ENCODE results near the gene RAB27B.

RAB27B gene, protein sequence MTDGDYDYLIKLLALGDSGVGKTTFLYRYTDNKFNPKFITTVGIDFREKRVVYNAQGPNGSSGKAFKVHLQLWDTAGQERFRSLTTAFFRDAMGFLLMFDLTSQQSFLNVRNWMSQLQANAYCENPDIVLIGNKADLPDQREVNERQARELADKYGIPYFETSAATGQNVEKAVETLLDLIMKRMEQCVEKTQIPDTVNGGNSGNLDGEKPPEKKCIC

DNA sequence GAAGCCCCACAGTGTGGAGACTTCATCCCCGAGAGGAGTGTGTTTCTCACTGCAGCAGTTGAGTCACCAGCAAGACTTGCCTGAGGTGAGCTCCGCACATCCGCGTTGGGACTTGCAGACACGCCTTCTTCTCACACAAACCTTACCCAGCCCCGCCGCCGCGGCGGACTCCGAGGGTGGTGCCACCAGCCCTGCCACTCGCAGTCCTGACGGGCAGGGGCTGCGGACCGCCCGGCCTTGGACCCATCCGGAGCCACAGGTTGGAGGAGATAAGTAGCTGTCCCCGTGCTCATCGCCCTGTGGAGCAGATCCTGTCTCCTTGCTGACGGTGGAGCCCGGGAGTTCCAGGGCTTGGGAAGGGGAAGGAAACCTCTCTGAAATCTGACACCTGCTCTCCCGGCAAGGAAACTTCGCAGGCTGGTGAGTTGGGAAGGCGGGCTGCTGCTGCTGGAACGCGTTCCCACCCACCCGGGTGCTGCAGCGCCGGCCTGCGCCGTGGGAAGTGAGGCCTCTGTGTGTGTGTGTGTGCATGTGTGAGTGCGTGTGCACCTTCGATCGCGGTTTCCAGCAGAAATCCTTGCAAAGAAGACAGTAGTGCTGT is at the start of gene RAB27B:
RAB27B (plus strand) TSS at position 197 of the 601 bp plus-strand sequence. CDS start 49,109 bp downstream, outside the sequence.
- no peaks in the 10 kb centered on the region for H3K27me3 ChIP-seq (ENCODE audit: control insufficient read depth, insufficient read depth, low read length)
- no peak within 1 kb of the TSS for H3K27ac ChIP-seq (ENCODE audit: low read depth, low read length)
- peak within 1 kb of the TSS; percentile 39 for H3K9ac ChIP-seq (ENCODE audit: low read length)
- peak within 1 kb of the TSS; percentile 77 for H3K4me3 ChIP-seq (ENCODE audit: low read length)
- H3K36me3 ChIP-seq (ENCODE audit: control insufficient read depth, insufficient read depth, low read length) = no peaks in the 10 kb centered on the region
- peaks cover 2% of the 10 kb centered on the region for H3K4me1 ChIP-seq (ENCODE audit: control insufficient read depth, insufficient read depth, low read length)

DNA sequence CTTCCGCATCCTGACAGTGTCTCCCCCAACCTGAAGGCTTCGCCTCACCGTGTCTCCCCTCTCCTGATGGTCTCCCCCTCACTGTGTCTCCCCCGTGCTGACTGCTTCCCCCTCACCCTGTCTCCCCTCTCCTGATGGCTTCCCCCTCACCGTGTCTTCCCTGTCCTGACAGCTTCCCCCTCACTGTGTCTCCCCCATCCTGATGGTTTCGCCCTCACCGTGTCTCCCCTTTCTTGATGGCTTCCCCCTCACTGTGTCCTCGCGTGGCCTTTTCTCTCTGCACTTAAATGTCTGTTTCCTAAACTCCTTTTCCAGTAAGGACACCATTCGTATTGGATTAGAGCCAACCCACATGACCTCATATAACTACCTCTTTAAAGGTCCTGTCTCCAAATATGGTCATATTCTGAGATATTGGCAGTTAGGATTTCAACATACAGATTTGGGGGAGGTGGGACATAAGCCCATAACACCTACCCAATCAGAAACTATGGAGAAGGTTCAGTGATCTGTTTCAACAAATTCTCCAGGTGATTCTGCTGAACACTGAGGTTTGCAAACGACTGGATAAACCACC is 47.9 kb upstream of the RAB27B start:
- Histone ChIP-seq H3K9ac (ENCODE audit: low read length) (no peak overlapping the region), H3K36me3 (ENCODE audit: control insufficient read depth, insufficient read depth, low read length) (no peaks in the 10 kb centered on the region), H3K4me3 (ENCODE audit: low read length) (no peak overlapping the region), H3K4me1 (ENCODE audit: control insufficient read depth, insufficient read depth, low read length) (no peaks in the 10 kb centered on the region), H3K27ac (ENCODE audit: low read depth, low read length) (no peak overlapping the region), H3K27me3 (ENCODE audit: control insufficient read depth, insufficient read depth, low read length) (no peaks in the 10 kb centered on the region)

DNA sequence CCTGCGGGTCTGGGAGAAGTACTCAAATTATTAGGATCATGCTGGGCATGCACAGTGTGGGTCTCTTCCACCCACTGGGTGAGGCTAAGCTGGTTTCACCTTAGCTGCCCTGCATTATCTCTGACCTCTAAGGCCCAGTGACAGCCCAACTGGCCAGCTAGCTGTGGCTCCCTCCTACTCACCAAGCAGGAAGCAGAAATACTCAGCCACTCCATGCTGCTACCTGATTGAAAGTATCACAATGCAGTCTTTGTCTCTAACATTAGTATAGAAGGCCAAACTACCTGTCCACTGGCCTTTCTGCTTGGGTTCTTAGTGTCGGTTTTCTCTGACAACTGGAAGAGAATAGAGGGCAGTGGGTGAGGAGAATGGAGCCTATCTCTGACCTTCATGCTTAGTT is 47.3 kb upstream of the RAB27B start:
- H3K9ac ChIP-seq (ENCODE audit: low read length) = no peak overlapping the region
- no peaks in the 10 kb centered on the region for H3K4me1 ChIP-seq (ENCODE audit: control insufficient read depth, insufficient read depth, low read length)

DNA sequence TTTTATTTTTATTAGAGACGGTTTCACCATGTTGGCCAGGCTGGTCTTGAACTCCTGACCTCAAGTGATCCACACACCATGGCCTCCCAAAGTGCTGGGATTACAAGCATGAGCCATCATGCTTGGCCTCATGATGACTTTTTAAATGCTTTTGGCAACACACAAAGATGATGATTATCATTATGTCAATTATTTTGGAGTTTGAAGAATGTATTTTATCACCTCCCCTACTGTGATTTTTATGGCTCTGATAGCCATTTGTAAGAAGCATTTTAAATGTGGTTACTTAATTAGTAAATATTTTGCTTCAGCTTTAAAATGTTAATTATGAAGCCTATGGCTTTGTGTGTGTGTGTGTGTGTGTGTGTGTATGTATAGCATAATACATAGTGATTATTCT is 45.1 kb upstream of the RAB27B start:
- Histone ChIP-seq H3K4me1 (ENCODE audit: control insufficient read depth, insufficient read depth, low read length) (no peaks in the 10 kb centered on the region), H3K4me3 (ENCODE audit: low read length) (no peak overlapping the region), H3K36me3 (ENCODE audit: control insufficient read depth, insufficient read depth, low read length) (no peaks in the 10 kb centered on the region), H3K27me3 (ENCODE audit: control insufficient read depth, insufficient read depth, low read length) (no peaks in the 10 kb centered on the region), H3K9ac (ENCODE audit: low read length) (no peak overlapping the region), H3K27ac (ENCODE audit: low read depth, low read length) (no peak overlapping the region)

More for the DNA sequence above, 47.3 kb upstream of the RAB27B start:
- no peaks in the 10 kb centered on the region for H3K27me3 ChIP-seq (ENCODE audit: control insufficient read depth, insufficient read depth, low read length)
- H3K36me3 ChIP-seq (ENCODE audit: control insufficient read depth, insufficient read depth, low read length) = no peaks in the 10 kb centered on the region
- no peak overlapping the region for H3K27ac ChIP-seq (ENCODE audit: low read depth, low read length)
- no peak overlapping the region for H3K4me3 ChIP-seq (ENCODE audit: low read length)

DNA sequence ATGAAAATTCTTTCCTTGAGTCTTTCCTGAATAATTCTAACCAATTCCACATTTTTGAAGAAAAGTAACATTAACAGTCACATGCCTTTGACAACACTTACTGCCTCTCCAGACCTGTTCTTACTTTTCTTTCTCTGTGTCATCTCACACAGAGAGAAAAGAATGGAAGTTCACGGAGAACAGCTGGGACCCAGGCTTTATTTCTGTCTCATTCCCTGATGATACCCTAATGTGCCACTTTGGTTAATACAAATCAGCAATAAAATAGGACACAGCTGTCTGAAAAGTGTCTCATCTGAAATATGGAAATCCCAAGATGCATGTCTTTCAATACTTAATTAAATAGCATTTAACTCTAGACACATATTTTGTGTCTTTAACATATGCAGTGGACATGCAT is 42.1 kb upstream of the RAB27B start:
- Histone ChIP-seq H3K4me3 (ENCODE audit: low read length) (no peak overlapping the region), H3K9ac (ENCODE audit: low read length) (no peak overlapping the region), H3K4me1 (ENCODE audit: control insufficient read depth, insufficient read depth, low read length) (no peaks in the 10 kb centered on the region), H3K27ac (ENCODE audit: low read depth, low read length) (no peak overlapping the region), H3K36me3 (ENCODE audit: control insufficient read depth, insufficient read depth, low read length) (no peaks in the 10 kb centered on the region), H3K27me3 (ENCODE audit: control insufficient read depth, insufficient read depth, low read length) (no peaks in the 10 kb centered on the region)

DNA sequence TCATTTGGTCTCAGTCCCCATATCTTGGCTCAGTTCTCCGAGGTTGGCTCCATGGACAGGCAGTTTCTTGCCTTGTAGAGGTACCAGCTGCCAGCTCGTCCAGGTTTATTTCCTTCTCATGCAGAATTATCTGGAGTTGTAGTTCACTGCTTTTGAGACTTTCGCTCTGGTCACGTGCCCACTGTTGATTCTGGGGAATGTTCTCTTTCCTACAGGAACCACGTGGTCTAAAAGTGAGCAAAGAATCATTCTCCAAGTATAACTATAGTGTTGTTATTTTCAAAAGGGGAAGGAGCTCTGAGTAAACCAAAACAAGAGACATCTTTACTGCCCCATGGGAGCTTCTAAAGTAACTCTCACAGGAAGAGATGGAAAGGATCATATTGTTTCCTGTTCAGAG is 41.2 kb upstream of the RAB27B start:
- Histone ChIP-seq H3K4me1 (ENCODE audit: control insufficient read depth, insufficient read depth, low read length) (no peaks in the 10 kb centered on the region), H3K27ac (ENCODE audit: low read depth, low read length) (no peak overlapping the region), H3K27me3 (ENCODE audit: control insufficient read depth, insufficient read depth, low read length) (no peaks in the 10 kb centered on the region), H3K36me3 (ENCODE audit: control insufficient read depth, insufficient read depth, low read length) (no peaks in the 10 kb centered on the region), H3K4me3 (ENCODE audit: low read length) (no peak overlapping the region), H3K9ac (ENCODE audit: low read length) (no peak overlapping the region)

DNA sequence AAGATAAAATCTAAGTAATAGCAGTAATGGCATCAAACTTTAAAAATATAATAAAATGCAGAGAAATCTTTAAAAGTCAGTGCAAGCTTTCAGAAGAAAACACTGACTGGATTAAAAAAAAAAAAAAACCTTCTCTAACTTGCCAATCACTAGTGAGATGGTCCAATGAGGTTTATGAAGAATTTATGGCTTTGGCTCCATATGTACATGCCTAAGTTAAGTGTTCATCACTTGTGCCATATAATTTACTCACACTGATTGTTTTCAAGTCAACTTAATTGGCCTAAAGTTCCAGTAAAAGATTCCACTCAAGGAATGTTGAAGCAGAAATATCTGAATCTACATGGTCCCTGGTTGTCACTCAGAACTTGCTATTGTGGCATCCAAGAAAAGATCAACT is 40.7 kb upstream of the RAB27B start:
- no peak overlapping the region for H3K4me3 ChIP-seq (ENCODE audit: low read length)
- no peak overlapping the region for H3K9ac ChIP-seq (ENCODE audit: low read length)
- H3K27me3 ChIP-seq (ENCODE audit: control insufficient read depth, insufficient read depth, low read length) = no peaks in the 10 kb centered on the region
- H3K27ac ChIP-seq (ENCODE audit: low read depth, low read length) = no peak overlapping the region
- no peaks in the 10 kb centered on the region for H3K4me1 ChIP-seq (ENCODE audit: control insufficient read depth, insufficient read depth, low read length)
- no peaks in the 10 kb centered on the region for H3K36me3 ChIP-seq (ENCODE audit: control insufficient read depth, insufficient read depth, low read length)

DNA sequence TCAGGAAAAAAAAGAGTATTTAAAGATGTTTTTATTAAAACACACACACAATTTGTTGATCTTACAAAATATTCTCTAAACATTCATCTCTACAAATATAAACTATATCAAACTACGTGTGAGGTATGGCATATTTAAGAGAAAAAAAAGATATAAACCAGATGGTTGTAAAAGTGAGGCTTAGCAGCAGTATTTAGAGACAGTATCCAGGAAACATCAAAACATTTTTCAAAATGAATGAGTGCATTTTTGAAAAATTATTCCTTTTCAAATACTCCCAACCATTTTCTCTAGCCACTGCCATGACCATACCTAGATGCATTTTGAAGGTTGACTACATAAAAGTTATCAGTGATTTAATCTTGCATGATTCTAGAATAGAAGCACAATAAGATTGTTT is 38.2 kb upstream of the RAB27B start:
- Histone ChIP-seq H3K36me3 (ENCODE audit: control insufficient read depth, insufficient read depth, low read length) (no peaks in the 10 kb centered on the region), H3K27ac (ENCODE audit: low read depth, low read length) (no peak overlapping the region), H3K4me3 (ENCODE audit: low read length) (no peak overlapping the region), H3K4me1 (ENCODE audit: control insufficient read depth, insufficient read depth, low read length) (no peaks in the 10 kb centered on the region), H3K9ac (ENCODE audit: low read length) (no peak overlapping the region), H3K27me3 (ENCODE audit: control insufficient read depth, insufficient read depth, low read length) (no peaks in the 10 kb centered on the region)

DNA sequence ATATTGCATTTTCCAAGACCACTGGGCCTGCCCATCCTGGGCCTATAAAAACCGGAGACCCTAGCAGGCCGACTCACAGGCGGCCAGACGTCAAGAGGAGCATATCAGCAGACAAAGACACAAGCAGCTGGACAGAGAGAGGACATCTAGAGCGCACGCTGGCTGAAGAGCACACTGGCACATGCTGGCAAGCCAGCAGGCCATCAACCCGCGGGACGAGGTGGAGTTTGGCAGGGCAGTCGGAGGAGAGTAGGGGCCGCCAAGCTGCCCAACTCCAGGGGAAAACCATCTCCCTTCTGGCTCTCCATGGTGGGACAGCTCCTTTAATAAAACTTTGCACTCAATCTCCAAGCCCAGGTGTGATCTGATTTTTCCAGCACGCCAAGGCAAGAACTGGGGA is 36.6 kb upstream of the RAB27B start:
- H3K9ac ChIP-seq (ENCODE audit: low read length) = no peak overlapping the region
- no peak overlapping the region for H3K27ac ChIP-seq (ENCODE audit: low read depth, low read length)
- no peak overlapping the region for H3K4me3 ChIP-seq (ENCODE audit: low read length)
- no peaks in the 10 kb centered on the region for H3K36me3 ChIP-seq (ENCODE audit: control insufficient read depth, insufficient read depth, low read length)
- no peaks in the 10 kb centered on the region for H3K27me3 ChIP-seq (ENCODE audit: control insufficient read depth, insufficient read depth, low read length)
- no peaks in the 10 kb centered on the region for H3K4me1 ChIP-seq (ENCODE audit: control insufficient read depth, insufficient read depth, low read length)

DNA sequence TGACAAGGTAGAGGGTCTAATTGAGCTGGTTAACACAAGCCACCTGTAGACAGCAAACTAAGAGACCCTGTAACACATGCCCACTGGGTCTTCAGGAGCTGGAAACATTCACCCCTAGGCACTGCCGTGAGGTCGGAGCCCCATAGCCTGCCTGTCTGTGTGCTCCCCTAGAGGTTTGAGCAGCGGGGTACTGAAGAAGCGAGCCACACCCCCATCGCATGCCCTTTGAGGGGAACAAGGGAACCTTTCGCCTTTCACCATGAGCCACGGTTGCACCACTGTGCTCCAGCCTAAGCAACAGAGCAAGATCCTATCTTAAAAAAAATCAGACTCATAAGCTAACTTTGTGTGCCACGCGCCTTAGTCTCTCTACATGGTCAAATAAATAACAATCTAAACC is 36.2 kb upstream of the RAB27B start:
- Histone ChIP-seq H3K4me3 (ENCODE audit: low read length) (no peak overlapping the region), H3K27ac (ENCODE audit: low read depth, low read length) (no peak overlapping the region), H3K27me3 (ENCODE audit: control insufficient read depth, insufficient read depth, low read length) (no peaks in the 10 kb centered on the region), H3K36me3 (ENCODE audit: control insufficient read depth, insufficient read depth, low read length) (no peaks in the 10 kb centered on the region), H3K9ac (ENCODE audit: low read length) (no peak overlapping the region), H3K4me1 (ENCODE audit: control insufficient read depth, insufficient read depth, low read length) (no peaks in the 10 kb centered on the region)

DNA sequence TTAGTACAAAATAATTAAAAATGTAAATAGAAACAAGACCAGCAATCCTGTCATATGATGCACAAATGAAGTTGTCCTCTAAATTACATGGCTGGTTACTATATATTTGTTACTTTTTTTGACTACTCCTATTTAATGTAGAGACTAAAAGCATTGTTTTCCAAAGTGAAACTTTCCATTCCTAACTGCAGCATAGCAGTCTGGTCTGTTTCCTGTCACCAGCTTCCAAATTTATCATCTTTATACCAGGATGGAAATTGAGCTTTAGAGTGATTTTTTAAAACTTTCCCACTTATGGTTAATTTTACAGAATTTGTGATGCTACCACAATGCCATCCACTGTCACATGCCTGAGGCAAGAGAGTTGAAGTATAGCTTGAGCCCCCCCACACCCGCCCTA is 33.5 kb upstream of the RAB27B start:
- H3K27me3 ChIP-seq (ENCODE audit: control insufficient read depth, insufficient read depth, low read length) = no peaks in the 10 kb centered on the region
- H3K36me3 ChIP-seq (ENCODE audit: control insufficient read depth, insufficient read depth, low read length) = no peaks in the 10 kb centered on the region
- H3K9ac ChIP-seq (ENCODE audit: low read length) = no peak overlapping the region
- H3K27ac ChIP-seq (ENCODE audit: low read depth, low read length) = no peak overlapping the region
- H3K4me3 ChIP-seq (ENCODE audit: low read length) = no peak overlapping the region
- no peaks in the 10 kb centered on the region for H3K4me1 ChIP-seq (ENCODE audit: control insufficient read depth, insufficient read depth, low read length)

DNA sequence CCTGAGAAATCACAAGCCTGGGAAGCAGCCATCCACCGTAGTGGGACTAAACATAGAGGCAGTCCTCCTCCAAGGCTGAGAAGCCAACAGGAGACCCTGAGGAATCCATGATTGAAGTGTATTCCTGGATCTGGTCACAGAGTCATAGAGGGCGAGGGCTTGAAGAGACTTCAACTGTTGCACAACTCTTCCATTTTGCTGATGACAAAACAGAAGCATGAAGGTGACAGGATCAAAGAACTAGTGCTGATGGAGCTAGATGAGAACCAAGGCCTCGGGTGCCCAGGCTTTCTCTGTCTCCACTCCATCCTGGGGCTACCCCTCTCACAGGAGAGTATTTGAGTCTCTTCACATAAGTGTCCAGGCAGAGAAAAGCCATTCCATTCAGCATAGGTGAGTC is 30.1 kb upstream of the RAB27B start:
- no peak overlapping the region for H3K9ac ChIP-seq (ENCODE audit: low read length)
- no peaks in the 10 kb centered on the region for H3K4me1 ChIP-seq (ENCODE audit: control insufficient read depth, insufficient read depth, low read length)
- no peak overlapping the region for H3K4me3 ChIP-seq (ENCODE audit: low read length)
- no peaks in the 10 kb centered on the region for H3K36me3 ChIP-seq (ENCODE audit: control insufficient read depth, insufficient read depth, low read length)
- H3K27me3 ChIP-seq (ENCODE audit: control insufficient read depth, insufficient read depth, low read length) = no peaks in the 10 kb centered on the region
- H3K27ac ChIP-seq (ENCODE audit: low read depth, low read length) = no peak overlapping the region

DNA sequence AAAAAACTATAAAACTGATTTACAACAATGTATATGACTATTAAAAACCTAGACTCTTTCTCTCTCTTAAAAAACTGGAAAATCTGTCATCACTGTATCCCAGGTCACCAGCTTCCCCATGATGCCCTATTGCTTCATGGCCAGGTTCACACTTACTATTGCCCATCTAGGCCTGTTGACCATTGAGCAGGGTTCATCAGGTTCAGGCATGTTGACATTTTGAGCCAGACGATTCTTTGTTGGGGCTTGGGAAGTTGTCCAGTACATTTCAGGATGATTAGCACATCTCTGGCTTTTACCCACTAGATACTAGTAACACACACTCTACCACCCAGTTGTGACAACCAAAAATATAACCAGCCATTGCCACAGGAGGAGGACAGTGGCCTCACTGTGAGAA is 26.9 kb upstream of the RAB27B start:
- H3K27ac ChIP-seq (ENCODE audit: low read depth, low read length) = no peak overlapping the region
- no peaks in the 10 kb centered on the region for H3K36me3 ChIP-seq (ENCODE audit: control insufficient read depth, insufficient read depth, low read length)
- H3K9ac ChIP-seq (ENCODE audit: low read length) = no peak overlapping the region

More for the DNA sequence above, 26.9 kb upstream of the RAB27B start:
- Histone ChIP-seq H3K4me3 (ENCODE audit: low read length) (no peak overlapping the region), H3K27me3 (ENCODE audit: control insufficient read depth, insufficient read depth, low read length) (no peaks in the 10 kb centered on the region), H3K4me1 (ENCODE audit: control insufficient read depth, insufficient read depth, low read length) (no peaks in the 10 kb centered on the region)

All from rectal smooth muscle tissue (tissue), 1 donor.